ENCODE data around the gene STOX2. TPM values are rescaled to one million over a fixed set of nuclear protein-coding genes. Genes with fewer than 3 reads are reported as not detected.

The STOX2 gene
- total RNA-seq, 1 experiment from 2014 or later = 2.1 TPM

DNA sequence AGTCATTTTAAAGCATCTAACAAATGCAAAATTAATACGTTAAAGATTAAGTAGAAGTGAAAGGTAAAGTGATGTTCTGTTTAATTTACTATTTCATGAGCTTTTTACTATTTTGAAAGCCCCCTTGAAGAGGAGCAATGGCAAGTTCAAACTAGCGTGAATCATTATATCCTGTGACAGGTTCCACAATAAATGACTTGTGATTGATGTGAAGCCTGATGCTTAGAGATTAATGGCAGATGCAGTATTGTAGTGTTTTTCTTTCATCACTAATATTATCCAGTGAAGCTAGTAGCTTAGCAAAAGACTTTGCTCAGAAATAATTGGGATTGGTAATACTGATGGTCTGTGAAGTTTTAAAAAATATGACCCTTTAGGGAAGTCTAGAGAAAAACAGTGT is 57.3 kb downstream of the STOX2 start:
- in situ Hi-C loops (cut with HindIII; ENCODE audit: low pct_unique_long_range_greater_than_20kb, low sequenced_read_pairs) = no loop called here

DNA sequence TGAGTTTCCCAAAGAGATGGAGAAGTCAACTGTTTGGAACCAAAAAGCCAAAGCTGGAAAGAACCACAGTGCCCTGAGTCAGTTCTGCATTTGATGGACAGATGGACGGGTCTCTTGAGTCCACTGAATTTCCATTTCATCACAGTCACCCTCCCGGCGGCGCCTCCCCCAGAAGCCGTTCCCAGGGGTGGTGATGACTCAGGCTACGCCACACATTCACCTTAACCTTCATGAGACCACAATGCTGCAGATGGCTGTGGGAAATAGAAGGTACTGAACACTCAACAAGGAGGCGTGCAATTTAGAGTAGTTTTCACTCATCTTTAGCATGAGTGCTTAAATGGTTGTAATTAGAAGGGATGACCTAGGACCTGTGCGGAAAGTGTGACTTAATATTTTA is 61.3 kb downstream of the STOX2 start:
- DNase-seq (ENCODE audit: low read depth, low spot score) = no peak
- in situ Hi-C loops (cut with HindIII; ENCODE audit: low pct_unique_long_range_greater_than_20kb, low sequenced_read_pairs) = no loop called here

More for the DNA sequence above, 57.3 kb downstream of the STOX2 start:
- no peak for DNase-seq (ENCODE audit: low read depth, low spot score)

DNA sequence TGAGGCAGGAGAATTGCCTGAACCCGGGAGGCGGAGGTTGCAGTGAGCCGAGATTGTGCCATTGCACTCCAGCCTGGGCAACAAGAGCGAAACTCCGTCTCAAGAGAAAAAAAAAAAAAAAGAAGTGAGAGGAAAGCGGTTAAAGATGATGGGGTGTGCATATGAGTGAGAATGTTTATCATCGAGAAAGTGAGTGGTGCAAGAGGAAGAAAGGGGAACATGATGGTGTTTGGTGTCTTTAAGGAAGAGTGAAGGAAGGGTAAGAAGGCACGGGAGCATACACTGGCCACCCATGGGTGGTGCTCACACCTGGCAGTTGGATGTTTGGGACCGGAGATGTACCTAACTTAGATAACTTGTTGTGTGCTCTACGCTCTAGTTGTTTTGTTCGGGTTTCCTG is 62.2 kb downstream of the STOX2 start:
- DNase-seq (ENCODE audit: low read depth, low spot score) = no peak
- in situ Hi-C loops (cut with HindIII; ENCODE audit: low pct_unique_long_range_greater_than_20kb, low sequenced_read_pairs) = no loop called here

DNA sequence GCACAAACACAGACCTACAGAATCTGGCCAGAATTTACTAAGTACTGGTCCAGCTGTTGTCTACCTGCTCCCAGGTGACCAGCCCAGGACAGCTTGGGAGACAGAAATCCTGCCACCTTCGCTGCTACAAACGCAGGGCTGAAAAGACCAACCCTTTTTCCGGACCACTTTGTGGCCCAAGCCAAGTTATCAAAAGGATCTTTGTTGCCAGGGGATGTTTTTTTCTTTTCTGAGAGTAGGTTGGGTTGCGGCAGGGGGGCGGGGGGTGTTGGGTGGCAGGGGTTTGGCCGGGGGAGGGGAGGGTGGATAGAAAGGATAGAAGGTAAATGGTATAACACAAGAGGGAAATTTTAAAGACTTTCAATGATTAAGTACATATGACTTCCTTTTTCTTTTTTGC is 63.4 kb downstream of the STOX2 start:
- in situ Hi-C loops (cut with HindIII; ENCODE audit: low pct_unique_long_range_greater_than_20kb, low sequenced_read_pairs) = no loop called here
- DNase-seq (ENCODE audit: low read depth, low spot score) = peak; percentile 11

DNA sequence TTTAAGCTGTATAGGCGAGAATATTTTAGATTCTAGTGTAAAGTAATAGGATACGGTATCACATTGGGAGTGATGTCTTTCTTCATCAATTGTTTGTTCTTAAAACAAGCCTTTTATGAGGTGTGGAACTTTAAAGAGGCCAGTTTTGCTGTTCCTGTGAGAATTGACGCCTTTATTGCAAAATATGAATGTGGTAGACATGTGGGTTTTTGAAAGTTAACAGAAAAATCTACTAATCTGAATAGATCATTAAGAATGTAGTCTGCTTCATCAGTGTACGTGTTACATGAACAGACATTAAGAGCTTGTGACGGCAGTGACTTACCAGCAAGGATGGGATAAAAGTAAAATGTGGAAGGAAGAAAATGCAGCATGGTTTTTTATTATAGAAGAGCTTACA is 63.8 kb downstream of the STOX2 start:
- in situ Hi-C loops (cut with HindIII; ENCODE audit: low pct_unique_long_range_greater_than_20kb, low sequenced_read_pairs) = no loop called here
- no peak for DNase-seq (ENCODE audit: low read depth, low spot score)

DNA sequence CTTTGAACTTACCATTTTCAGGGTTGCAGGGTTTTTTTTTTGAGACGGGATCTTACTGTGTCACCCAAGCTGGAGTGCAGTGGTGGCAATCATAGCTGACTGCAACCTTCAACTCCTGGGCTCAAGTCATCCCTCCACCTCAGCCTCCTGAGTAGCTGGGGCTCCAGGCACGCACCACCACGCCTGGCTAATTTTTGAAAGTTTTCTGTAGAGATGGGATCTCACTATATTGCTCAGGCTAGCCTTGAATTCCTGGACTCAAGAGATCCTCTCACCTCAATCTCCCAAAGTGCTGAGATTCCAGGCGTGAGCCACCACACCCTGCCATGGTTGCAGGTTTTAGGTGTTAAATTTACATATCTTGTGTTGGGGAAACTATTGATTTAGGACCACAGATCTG is 64.5 kb downstream of the STOX2 start:
- DNase-seq (ENCODE audit: low read depth, low spot score) = no peak
- in situ Hi-C loops (cut with HindIII; ENCODE audit: low pct_unique_long_range_greater_than_20kb, low sequenced_read_pairs) = no loop called here

DNA sequence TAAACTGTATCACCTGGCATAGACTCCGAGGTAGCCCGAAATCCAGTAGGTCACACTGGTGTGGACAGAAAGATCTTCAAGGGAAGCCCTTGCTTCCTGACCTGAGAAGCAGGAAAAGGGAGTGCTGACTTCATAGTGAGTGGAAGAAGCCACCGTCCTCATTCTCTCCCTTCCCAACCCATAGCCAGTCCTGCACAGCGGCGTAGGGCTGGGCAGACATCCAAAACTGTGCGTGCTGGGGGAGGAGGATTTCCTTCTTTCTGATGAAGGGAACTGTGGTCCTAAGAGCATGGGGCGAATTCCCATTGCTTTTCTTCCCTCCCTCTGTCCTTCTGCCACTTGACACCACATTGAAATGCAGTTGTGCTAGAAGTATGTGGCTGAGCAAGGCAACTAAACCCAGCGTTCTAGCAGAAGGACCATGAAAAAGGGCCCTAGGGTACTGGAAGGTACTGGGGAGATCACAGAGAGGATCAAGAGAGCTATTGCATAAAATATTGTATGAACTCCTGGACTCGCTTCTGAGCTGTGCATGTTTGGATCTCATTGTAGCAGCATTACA is 66.9 kb downstream of the STOX2 start:
- in situ Hi-C loops (cut with HindIII; ENCODE audit: low pct_unique_long_range_greater_than_20kb, low sequenced_read_pairs) = no loop called here
- DNase-seq (ENCODE audit: low read depth, low spot score) = no peak

DNA sequence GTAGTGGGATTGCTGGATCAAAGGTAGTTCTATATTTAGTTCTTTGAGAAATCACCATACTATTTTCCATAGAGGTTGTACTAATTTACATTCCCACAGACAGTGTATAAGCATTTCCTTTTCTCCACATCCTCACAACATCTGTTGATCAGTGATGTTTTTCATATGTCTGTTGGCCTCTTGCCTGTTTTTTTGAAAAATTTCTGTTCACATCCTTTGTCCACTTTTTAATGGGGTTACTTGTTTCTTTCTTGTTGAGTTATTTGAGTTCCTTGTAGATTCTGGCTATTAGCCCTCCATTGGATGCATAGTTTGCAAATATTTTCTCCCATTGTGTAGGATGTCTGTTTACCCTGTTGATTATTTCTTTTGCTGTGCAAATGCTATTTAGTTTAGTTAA is 72.6 kb downstream of the STOX2 start:
- DNase-seq (ENCODE audit: low read depth, low spot score) = no peak
- in situ Hi-C loops (cut with HindIII; ENCODE audit: low pct_unique_long_range_greater_than_20kb, low sequenced_read_pairs) = no loop called here

DNA sequence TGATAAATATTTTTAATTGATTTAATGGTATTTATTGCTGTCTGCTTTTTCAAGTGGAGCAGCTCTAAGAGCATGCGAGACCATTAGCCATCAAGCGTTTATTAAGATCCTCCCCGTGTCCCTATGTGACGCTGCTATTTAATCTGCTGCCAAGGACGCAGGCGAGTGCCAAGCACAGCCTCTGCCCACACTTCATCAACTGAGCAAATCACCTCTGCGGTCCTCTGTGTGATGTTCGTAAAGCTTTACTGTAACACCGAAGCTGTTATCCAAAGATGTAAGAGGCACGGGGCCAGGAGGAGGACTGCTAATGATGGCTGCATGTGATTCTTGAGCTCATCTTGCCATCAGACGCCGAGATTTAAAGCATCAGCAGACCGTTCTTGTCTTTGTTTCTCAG is 79.5 kb downstream of the STOX2 start:
- in situ Hi-C loops (cut with HindIII; ENCODE audit: low pct_unique_long_range_greater_than_20kb, low sequenced_read_pairs) = no loop called here
- no peak for DNase-seq (ENCODE audit: low read depth, low spot score)

DNA sequence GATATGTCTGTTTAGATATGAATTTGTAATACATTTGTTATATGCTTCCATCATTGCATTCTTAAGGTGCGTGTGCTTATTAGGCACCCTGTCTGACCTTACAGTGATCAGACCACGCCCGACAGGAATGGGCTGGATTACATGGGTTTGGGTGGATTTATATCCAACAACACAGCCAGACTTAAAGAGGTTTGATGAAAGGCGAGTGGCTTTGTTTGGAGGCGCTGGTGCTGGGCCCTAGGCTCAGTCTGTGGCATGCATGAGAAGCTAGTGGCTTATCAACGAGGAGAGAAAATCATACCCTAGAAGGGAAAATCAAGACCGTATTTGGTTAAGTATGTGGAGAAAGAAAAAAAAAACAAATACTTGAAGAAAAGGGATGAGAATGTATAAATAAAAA is 80.7 kb downstream of the STOX2 start:
- in situ Hi-C loops (cut with HindIII; ENCODE audit: low pct_unique_long_range_greater_than_20kb, low sequenced_read_pairs) = no loop called here

DNA sequence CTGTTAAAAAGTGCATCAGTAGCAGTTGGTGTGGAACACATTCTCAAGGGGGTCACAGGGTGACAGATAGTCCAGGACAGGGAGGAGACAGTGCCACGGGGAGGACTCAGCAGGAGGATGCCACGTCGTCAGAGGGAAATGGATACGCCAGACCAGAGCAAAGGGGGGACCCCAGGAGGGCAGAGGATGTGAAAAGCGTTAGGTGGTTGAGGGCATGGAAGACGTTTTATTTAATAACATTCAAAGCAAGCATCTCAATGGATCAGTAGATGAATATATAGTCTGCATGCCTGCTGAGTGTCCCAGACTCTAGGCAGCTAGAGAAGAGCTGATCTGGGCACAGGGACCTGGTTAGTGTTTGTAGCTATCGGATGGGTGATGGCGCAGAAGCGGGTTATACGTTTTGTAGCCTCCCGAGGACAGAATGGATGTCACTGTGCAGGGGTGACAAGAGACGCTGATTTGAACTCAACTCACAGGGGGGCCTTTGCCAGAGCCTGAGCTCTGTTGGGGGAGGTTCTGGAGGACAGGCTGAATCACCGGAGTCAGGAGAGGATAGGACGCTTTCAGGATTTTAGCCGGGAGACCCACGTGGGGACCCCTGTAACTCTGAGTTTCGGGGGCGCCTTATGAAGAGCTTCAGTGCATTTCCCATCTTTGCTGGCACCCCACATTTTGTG is 81.3 kb downstream of the STOX2 start:
- DNase-seq (ENCODE audit: low read depth, low spot score) = no peak
- in situ Hi-C loops (cut with HindIII; ENCODE audit: low pct_unique_long_range_greater_than_20kb, low sequenced_read_pairs) = no loop called here

More for the DNA sequence above, 80.7 kb downstream of the STOX2 start:
- no peak for DNase-seq (ENCODE audit: low read depth, low spot score)

DNA sequence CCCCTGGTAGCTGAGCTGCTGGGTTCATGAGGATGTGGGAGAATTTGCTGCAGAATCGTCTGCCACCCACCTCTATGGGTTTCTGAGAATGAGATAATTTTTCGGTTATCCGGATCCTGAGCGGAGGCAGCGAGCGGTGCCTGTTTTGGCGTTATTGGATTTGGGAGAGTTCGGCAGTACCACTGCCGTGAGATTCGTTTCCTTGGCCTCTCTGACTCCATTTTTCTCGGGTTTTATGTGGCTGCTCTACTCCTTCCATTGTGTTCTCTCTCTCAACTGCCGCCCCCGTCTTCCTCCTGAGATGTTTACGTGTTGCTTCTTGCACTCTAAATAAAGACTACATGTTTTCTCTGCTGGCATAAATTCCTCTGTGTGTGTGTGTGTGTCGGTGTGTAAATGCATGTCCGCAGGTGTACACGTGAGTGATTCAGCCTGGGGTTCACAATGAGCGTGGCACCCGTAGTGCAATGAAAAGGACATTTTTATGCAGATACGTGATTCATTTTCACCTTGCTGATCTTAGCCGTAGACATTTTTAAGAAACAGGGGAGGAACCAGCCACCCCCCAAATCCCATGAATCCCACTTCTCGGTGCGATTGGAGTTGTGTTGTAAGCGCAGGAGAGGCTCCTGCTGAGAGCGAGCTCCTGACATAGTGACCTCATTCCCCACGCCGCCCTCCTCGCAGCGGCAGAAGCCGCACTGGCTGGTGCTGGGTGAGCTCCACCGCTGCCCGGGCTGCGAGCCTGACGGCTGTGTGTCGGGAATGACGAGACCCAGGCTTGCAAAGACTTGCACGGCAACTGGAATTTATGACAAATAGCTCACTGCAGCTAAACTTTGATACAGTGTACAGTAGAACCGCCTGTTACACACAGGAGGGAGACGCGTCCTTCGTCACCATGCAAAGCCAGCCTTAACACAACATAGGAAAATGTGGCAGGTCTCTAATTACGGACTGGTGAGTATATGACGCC is 82.2 kb downstream of the STOX2 start:
- in situ Hi-C loops (cut with HindIII; ENCODE audit: low pct_unique_long_range_greater_than_20kb, low sequenced_read_pairs) = no loop called here
- no peak for DNase-seq (ENCODE audit: low read depth, low spot score)

DNA sequence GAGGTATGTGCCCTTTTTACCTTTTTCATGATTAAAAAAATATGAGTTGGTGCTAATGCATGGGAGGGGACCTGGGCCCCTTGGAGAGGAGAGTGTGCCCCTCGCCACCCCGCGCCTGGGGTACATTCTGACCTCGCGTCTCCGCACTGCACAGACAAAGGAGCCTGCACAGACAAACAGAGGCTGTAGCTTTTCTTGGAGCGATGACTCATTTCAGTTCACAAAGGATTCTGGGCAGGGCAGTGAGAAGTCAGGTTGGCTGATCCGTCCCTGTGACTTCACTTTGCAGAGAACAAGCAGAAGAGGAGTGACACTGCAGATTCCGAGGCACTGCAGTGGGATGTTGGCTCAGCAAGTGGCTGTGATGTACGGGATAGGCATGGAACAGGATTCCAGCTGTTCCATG is 82.9 kb downstream of the STOX2 start:
- in situ Hi-C loops (cut with HindIII; ENCODE audit: low pct_unique_long_range_greater_than_20kb, low sequenced_read_pairs) = no loop called here
- DNase-seq (ENCODE audit: low read depth, low spot score) = no peak

DNA sequence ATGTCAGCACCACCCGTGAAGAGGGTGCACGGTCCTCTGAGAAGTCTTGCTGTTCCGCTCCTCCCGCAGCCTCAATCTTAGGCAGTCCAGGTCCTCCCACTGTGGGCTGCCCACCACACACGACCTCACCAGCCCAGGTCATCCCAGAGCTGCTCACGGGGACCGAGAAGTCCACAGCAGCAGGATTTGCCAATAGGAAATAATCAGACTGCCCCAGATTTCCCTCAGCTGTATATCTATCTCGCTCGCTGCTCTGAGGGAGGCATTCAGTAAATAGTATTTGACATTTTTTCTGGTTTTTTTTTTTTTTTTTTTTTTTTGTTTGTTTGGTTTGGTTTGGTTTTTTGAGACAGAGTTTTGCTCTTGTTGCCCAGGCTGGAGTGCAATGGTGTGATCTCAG is 83.8 kb downstream of the STOX2 start:
- DNase-seq (ENCODE audit: low read depth, low spot score) = no peak
- in situ Hi-C loops (cut with HindIII; ENCODE audit: low pct_unique_long_range_greater_than_20kb, low sequenced_read_pairs) = no loop called here

DNA sequence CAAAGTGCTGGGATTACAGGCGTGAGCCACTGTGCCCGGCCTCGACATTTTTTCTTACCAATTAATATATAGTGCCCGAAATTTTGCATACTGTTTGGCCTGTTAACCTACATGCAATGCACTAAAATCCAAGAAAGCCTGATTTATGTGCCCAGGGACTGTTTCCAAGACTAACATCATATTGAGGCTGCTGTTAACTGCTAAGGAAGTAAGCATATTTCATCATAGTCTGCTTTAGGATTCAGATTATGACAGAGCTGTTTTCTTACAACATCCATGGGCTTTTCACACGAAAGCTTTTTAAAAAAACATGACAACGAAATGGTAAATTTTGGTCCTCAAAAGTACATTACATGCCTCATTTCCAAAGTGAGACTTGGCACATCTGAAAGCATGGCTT is 84.4 kb downstream of the STOX2 start:
- in situ Hi-C loops (cut with HindIII; ENCODE audit: low pct_unique_long_range_greater_than_20kb, low sequenced_read_pairs) = no loop called here
- DNase-seq (ENCODE audit: low read depth, low spot score) = no peak

DNA sequence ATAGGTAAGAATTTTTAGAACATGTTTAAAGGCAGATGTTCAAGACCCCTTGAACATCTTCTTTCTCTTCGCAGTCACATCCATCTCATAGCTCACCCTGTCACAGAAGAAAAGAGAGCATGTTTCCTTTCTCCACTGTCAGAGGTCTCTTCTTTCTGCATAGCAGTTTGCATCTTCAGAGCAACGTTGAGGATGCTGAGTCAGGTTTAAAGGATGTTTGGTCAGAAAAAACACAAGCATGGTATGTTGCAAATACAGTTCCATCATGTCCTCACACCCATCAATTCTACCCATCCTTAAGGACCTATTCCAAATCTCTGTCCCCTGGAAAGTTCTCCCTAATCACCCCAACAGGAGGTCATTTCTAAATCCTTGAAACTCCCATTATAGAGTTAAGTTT is 84.8 kb downstream of the STOX2 start:
- in situ Hi-C loops (cut with HindIII; ENCODE audit: low pct_unique_long_range_greater_than_20kb, low sequenced_read_pairs) = no loop called here
- DNase-seq (ENCODE audit: low read depth, low spot score) = no peak

DNA sequence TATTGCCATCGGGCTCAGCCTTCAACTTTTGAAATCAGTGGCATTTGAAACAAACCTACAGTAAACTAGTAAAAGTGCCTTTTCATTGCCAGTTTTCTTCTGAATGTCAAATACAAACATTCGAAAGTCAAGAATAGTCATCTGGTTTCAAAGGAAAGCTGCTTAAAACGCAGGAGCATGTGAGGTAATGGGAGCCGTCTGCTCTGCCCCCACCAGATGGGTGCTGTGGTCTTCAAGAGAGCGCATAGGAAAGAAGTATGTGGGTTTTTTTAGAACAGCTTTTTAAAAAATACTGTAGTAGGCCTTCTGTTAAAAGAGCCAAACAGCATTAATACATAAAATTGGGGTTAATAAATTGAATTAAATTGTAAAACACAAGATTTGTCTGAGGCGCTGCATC is 88.6 kb downstream of the STOX2 start:
- in situ Hi-C loops (cut with HindIII; ENCODE audit: low pct_unique_long_range_greater_than_20kb, low sequenced_read_pairs) = no loop called here
- DNase-seq (ENCODE audit: low read depth, low spot score) = no peak

DNA sequence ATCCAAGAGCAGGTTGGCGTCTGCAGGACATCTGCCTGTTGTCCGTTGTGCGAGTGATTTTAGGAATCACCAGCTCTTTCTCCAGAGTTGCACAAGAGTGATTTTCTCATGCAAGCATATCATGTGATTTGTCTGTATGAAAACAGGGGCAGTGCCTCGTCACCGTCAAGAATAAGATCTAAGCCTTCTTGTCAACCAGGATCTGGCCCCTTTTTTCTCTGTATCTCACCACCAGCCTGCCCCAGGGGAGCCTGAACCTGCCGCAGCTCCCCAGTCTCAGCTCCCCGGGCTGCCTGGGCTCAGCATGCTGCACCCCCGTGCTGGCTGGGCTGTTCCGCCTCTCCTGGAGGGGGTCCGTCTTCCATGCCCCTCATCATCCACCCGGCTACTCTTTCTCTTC is 90.5 kb downstream of the STOX2 start:
- in situ Hi-C loops (cut with HindIII; ENCODE audit: low pct_unique_long_range_greater_than_20kb, low sequenced_read_pairs) = no loop called here
- DNase-seq (ENCODE audit: low read depth, low spot score) = no peak

DNA sequence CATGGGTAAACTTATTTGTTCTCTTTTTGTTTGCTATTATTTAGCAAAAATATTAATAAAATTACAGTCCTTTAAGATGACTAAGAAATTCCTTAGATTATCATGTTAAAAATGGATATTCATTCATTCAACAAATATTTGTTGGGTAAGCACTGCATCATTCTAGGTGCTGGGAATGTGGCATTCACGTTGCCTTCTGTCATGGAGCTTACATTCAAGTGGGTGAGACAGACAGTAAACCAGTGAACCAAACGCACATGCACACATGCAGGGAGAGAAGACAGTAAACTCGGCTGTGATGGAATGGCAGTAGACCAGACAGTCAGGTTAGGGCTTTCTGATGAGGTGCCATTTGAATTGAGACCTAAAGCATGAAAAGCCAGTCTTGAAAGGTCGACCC is 91.8 kb downstream of the STOX2 start:
- in situ Hi-C loops (cut with HindIII; ENCODE audit: low pct_unique_long_range_greater_than_20kb, low sequenced_read_pairs) = no loop called here
- no peak for DNase-seq (ENCODE audit: low read depth, low spot score)

All from SK-MEL-5 (cell line).